Adrenal gland (tissue), 12 donors: ENCODE data around the gene LDAF1. TPM values are rescaled to one million over a fixed set of nuclear protein-coding genes. Genes with fewer than 3 reads are reported as not detected.

Experiments used
- DNase-seq, 7 donors: peaks; one replicate each; pipeline ENCODE4 v3.0.0-alpha.2; 2019 to 2020
- H3K27ac ChIP-seq, 5 donors: fragments of 200-600 bp; sonication (generic) in 4 of 5; 1 replicate in 3 of 5; 2 replicates in 2 of 5; pipeline versions ENCODE4 v1.5.1 to v1.8.0; 2016 to 2020; ENCODE audit warnings: mild to moderate bottlenecking in 1 of 5
- H3K27me3 ChIP-seq: fragments of 200-600 bp; 2 replicates; pipeline ENCODE4 v1.8.0; 2021
- H3K36me3 ChIP-seq, 2 donors: fragments of 200-600 bp; replicated peaks in 1 of 2; 1 replicate in 1 of 2; 2 replicates in 1 of 2; pipeline versions ENCODE4 v1.5.1 to v1.8.0; 2018 to 2022
- H3K4me1 ChIP-seq, 2 donors: fragments of 200-600 bp; replicated peaks in 1 of 2; 1 replicate in 1 of 2; 2 replicates in 1 of 2; pipeline versions ENCODE4 v1.5.1 to v1.8.0; 2018 to 2021
- H3K4me3 ChIP-seq, 4 donors: fragments of 200-600 bp; sonication (generic) in 3 of 4; one replicate each; pipeline ENCODE4 v1.5.1; 2016 to 2018
- H3K9me3 ChIP-seq, 3 donors: fragments of 200-600 bp; sonication (generic) in 1 of 3; replicated peaks in 1 of 3; 1 replicate in 2 of 3; 2 replicates in 1 of 3; pipeline versions ENCODE4 v1.5.1 to v1.8.0; 2016 to 2021
- POLR2A ChIP-seq, 2 donors: fragments of 450-650 bp; IDR thresholded peaks; one replicate each; pipeline ENCODE4 v1.6.1; 2017; ENCODE audit warnings: antibody characterized with exemption in 2 of 2, mild to moderate bottlenecking in 2 of 2, moderate library complexity in 1 of 2
- WGBS, 4 donors: extraction: QIAGEN DNeasy Blood & Tissue Kit in 2 of 4; methylation state at CpG; one replicate each; pipeline versions ENCODE4 v1.1.5 to v1.1.7; 2013 to 2017; 5-methylcytosine and 5-hydroxymethylcytosine counted together
- intact Hi-C, 2 donors: fragments of 100-400 bp; cut with DNase I; formaldehyde crosslinking; loops; one replicate each; pipeline versions ENCODE4 v1.14.1 to v1.15.0; 2022 to 2023
- polyA plus RNA-seq, 3 donors: library from polyadenylated mRNA; stranded (reverse); fragments of 200-250 nt in 2 of 3; fragments of 350-450 nt in 1 of 3; fragmentation: Illumina TruSeq in 1 of 3; extraction: RNeasy Lipid Tissue Mini Kit (QIAGEN cat#74804) in 1 of 3; gene quantifications; one replicate each; pipeline ENCODE4 v1.2.3, GENCODE V29; 2013 to 2014
- total RNA-seq, 9 donors: library from RNA; depleted of rRNA in 4 of 9; stranded (reverse); fragments of >200 nt in 4 of 9; fragments of 120-200 nt in 1 of 9; fragmentation: NEBNext Ultra II Directional in 1 of 9; extraction: Animal tissue kit (Norgen Biotek cat#: 25700) in 1 of 9; gene quantifications; one replicate each; pipeline versions ENCODE4 v1.1.0 to v1.2.4, GENCODE V29; 2013 to 2023
- TF ChIP-seq, protein P1 (sequence below), 6 experiments: fragments of 450-650 bp in 4 of 6; fragments of 200-600 bp in 2 of 6; sonication (generic) in 1 of 6; IDR thresholded peaks; 1 replicate in 5 of 6; 2 replicates in 1 of 6; pipeline versions ENCODE4 v1.5.1 to v1.8.0; 2016 to 2021; ENCODE audit warnings: antibody characterized with exemption in 6 of 6, mild to moderate bottlenecking in 2 of 6, moderate library complexity in 1 of 6
- donor health status: healthy with polysubstance abuse.
- donor health status: Bipolar disorder and iron deficiency.
- donor health status: DM: yes; HTN: yes; CAD: no.
- donor health status: DM: no; HTN: no; CAD: no.
- donor health status: DM: no; HTN: no; CAD: no.
- donor health status: DM: yes; HTN: yes; CAD: no.

The LDAF1 gene
- total and polyA plus RNA-seq, 12 donors, result 4.2 to 194 (median 49.4) TPM

DNA sequence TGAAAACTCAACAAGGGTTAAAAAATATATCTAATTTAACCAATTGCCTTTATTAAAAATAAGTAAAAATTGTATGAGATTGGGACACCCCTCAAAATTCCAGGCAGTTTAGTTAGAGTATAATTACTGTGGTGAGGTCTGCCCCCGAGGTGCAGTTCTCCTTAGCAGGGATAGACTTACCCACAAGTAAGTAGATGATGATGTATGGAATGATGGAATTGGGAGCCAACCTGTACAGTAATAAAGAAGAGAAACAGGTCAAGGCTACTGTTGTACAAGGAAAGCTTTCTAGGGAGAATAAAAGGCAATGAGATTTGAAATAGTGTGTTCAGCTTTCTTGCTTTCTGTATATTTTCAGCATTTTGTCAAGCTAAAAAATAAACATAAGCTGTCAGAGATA is 1.8 kb downstream of the LDAF1 start:
- TF ChIP-seq, protein P1, sequence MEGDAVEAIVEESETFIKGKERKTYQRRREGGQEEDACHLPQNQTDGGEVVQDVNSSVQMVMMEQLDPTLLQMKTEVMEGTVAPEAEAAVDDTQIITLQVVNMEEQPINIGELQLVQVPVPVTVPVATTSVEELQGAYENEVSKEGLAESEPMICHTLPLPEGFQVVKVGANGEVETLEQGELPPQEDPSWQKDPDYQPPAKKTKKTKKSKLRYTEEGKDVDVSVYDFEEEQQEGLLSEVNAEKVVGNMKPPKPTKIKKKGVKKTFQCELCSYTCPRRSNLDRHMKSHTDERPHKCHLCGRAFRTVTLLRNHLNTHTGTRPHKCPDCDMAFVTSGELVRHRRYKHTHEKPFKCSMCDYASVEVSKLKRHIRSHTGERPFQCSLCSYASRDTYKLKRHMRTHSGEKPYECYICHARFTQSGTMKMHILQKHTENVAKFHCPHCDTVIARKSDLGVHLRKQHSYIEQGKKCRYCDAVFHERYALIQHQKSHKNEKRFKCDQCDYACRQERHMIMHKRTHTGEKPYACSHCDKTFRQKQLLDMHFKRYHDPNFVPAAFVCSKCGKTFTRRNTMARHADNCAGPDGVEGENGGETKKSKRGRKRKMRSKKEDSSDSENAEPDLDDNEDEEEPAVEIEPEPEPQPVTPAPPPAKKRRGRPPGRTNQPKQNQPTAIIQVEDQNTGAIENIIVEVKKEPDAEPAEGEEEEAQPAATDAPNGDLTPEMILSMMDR (IDR thresholded peaks at IDR 0.05), result no peak
- TF ChIP-seq POLR2A (IDR thresholded peaks at IDR 0.05), result no peak
- DNase-seq, result no peak
- H3K36me3 ChIP-seq, result peaks cover 0 to 6% of the 10 kb centered on the region in 2 donors
- WGBS, 4 donors, result 58 to 78% (median 67%) methylated on average over 1 of the region's 1 CpG
- intact Hi-C loops, result no loop called here
- peak overlapping the region in 3 of 5 donors; percentile 31 to 52 (median 32) for H3K27ac ChIP-seq
- peak overlapping the region in 1 of 4 donors; percentile 65 for H3K4me3 ChIP-seq
- H3K4me1 ChIP-seq, result peaks cover 55 to 63% of the 10 kb centered on the region in 2 donors
- no peaks in the 10 kb centered on the region for H3K9me3 ChIP-seq
- no peaks in the 10 kb centered on the region for H3K27me3 ChIP-seq

DNA sequence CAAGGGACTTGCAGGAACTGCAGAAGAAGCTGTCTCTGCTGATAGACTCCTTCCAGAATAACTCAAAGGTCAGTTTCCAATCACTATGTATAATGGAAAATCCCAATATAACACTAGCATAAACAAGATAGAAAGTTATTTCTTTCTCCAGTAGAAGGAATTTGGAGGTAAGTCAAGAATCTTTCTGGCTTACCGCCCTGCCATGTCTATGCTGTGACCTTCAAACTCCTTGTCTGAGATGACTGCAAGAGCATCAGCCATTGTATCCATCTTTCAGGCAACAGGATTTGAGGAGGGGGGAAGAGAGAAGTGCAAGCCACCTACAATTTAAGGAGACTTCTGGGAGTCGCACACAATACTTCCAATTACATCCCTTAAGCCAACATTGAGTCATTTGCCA is 2.7 kb downstream of the LDAF1 start:
- Histone ChIP-seq H3K27ac (peak overlapping the region in 4 of 5 donors; percentile 26 to 52 (median 32)), H3K36me3 (peaks cover 0 to 6% of the 10 kb centered on the region in 2 donors), H3K27me3 (no peaks in the 10 kb centered on the region), H3K4me1 (peaks cover 55 to 63% of the 10 kb centered on the region in 2 donors), H3K9me3 (no peaks in the 10 kb centered on the region), H3K4me3 (no peak overlapping the region)
- WGBS, 4 donors, result 47 to 62% (median 61%) methylated on average over 2 of the region's 2 CpGs
- TF ChIP-seq POLR2A (IDR thresholded peaks at IDR 0.05), result peak in 1 of 2 donors; percentile 11
- TF ChIP-seq, protein P1 (IDR thresholded peaks at IDR 0.05), result no peak
- intact Hi-C loops, result no loop called here
- DNase-seq, result peak in 6 of 7 donors; percentile 41 to 82 (median 56)

DNA sequence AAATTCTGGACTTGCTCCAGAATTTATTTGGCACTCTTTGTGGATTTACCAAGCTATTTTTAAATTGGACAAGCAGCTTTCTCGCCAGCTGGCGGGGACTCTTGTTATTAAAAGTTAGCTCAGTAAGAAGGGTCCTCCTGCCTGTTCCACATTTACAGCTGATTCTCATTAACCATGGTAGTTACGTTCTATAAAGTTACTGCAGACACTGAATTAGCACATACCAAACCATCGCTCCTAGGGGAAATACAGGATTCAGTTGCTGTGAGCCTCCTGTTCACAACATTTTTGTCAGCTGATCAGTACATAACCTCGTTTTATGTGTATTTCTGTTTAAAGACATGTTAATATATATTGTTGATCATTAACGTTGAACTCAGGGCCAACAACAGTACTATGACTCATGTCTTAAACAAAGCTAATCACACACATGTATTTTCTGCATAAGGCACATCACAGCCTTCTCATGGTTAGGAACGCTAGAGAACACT is 4.2 kb downstream of the LDAF1 start:
- 41 to 57% (median 50%) methylated on average over 7 of the region's 7 CpGs for WGBS, 4 donors
- no peak for TF ChIP-seq POLR2A (IDR thresholded peaks at IDR 0.05)
- TF ChIP-seq, protein P1 (IDR thresholded peaks at IDR 0.05), result no peak
- Histone ChIP-seq H3K4me1 (peaks cover 55 to 62% of the 10 kb centered on the region in 2 donors), H3K4me3 (peak overlapping the region in 1 of 4 donors; percentile 21), H3K36me3 (peaks cover 0 to 6% of the 10 kb centered on the region in 2 donors), H3K9me3 (no peaks in the 10 kb centered on the region), H3K27ac (peak overlapping the region; percentile 6 to 76 (median 66)), H3K27me3 (no peaks in the 10 kb centered on the region)
- intact Hi-C loops, result no loop called here
- peak in 5 of 7 donors; percentile 30 to 72 (median 52) for DNase-seq

DNA sequence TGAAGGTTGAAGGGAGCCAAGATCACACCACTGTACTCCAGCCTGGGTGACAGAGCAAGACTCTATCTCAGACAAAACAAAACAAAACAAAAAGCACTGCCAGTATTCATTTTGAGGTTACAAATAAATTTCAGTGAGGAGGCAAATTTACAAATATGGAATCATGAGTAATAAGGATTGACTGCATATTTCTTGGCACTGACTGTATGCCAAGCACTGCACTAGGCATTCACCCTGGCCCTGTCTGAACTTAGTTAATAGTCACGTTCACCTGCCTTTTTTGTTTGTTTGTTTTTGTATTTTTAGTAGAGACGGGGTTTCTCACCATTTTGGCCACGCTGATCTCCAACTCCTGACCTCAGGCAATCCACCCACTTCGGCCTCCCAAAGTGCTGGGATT is 5.1 kb downstream of the LDAF1 start:
- peak overlapping the region in 4 of 5 donors; percentile 65 to 76 (median 70) for H3K27ac ChIP-seq
- TF ChIP-seq POLR2A (IDR thresholded peaks at IDR 0.05), result no peak
- peaks cover 0 to 6% of the 10 kb centered on the region in 2 donors for H3K36me3 ChIP-seq
- no peak overlapping the region for H3K4me3 ChIP-seq
- intact Hi-C loops, result no loop called here
- 40 to 66% (median 62%) methylated on average over 4 of the region's 4 CpGs for whole genome bisulfite sequencing, 4 donors
- no peaks in the 10 kb centered on the region for H3K9me3 ChIP-seq
- peaks cover 49 to 56% of the 10 kb centered on the region in 2 donors for H3K4me1 ChIP-seq
- peak in 4 of 7 donors; percentile 21 to 45 (median 29) for DNase-seq
- H3K27me3 ChIP-seq, result no peaks in the 10 kb centered on the region
